Endothelial cell of umbilical vein (primary cell): ENCODE measurements around the gene PLXDC2.

Source experiments
- EZH2 ChIP-seq: IDR thresholded peaks from 2 replicates; pipeline ENCODE4 v1.6.1; 2012; ENCODE audit warnings: borderline replicate concordance, low read depth, mild to moderate bottlenecking, moderate library complexity, low read length, inconsistent platforms; ENCODE audit not compliant: severe bottlenecking
- FOS ChIP-seq: IDR thresholded peaks from 2 replicates; pipeline ENCODE4 v1.6.1; 2011; ENCODE audit warnings: mild to moderate bottlenecking, low read length, moderate library complexity, borderline replicate concordance; ENCODE audit not compliant: insufficient read depth
- GATA2 ChIP-seq: IDR thresholded peaks from 2 replicates; pipeline ENCODE4 v1.7.0; 2011; ENCODE audit warnings: low read depth, mild to moderate bottlenecking, moderate library complexity, mixed read lengths, low read length; ENCODE audit not compliant: insufficient read length, insufficient read depth
- JUN ChIP-seq: IDR thresholded peaks from 2 replicates; pipeline ENCODE4 v1.6.1; 2011; ENCODE audit warnings: borderline replicate concordance, low read depth; ENCODE audit not compliant: insufficient read length, insufficient read depth
- MYC ChIP-seq: IDR thresholded peaks from one replicate; pipeline ENCODE4 v1.6.1; 2011; ENCODE audit warnings: mild to moderate bottlenecking, low read depth, low read length
- POLR2A ChIP-seq: IDR thresholded peaks from 2 replicates; pipeline ENCODE4 v1.6.1; 2012; ENCODE audit warnings: low read depth, mild to moderate bottlenecking, control low read depth, low read length
- POLR2AphosphoS5 ChIP-seq: IDR thresholded peaks from 2 replicates; pipeline ENCODE4 v1.6.1; 2012; ENCODE audit warnings: low read depth, mild to moderate bottlenecking, control low read depth, low read length, moderate library complexity; ENCODE audit not compliant: insufficient read depth
- TF ChIP-seq, protein P1 (sequence below), 2 donors: IDR thresholded peaks; 1 replicate in 1 of 2; 2 replicates in 1 of 2; pipeline ENCODE4 v1.5.1; 2011; ENCODE audit warnings: low read length in 2 of 2, mild to moderate bottlenecking in 2 of 2, moderate library complexity in 2 of 2, control low read depth in 1 of 2, inconsistent platforms in 1 of 2, low read depth in 1 of 2; ENCODE audit not compliant: insufficient read depth in 1 of 2; ENCODE audit errors: extremely low read depth in 1 of 2
- TF ChIP-seq, protein P2 (sequence below): IDR thresholded peaks from 2 replicates; pipeline ENCODE4 v1.6.1; 2011; ENCODE audit not compliant: insufficient read depth, insufficient read length

DNA sequence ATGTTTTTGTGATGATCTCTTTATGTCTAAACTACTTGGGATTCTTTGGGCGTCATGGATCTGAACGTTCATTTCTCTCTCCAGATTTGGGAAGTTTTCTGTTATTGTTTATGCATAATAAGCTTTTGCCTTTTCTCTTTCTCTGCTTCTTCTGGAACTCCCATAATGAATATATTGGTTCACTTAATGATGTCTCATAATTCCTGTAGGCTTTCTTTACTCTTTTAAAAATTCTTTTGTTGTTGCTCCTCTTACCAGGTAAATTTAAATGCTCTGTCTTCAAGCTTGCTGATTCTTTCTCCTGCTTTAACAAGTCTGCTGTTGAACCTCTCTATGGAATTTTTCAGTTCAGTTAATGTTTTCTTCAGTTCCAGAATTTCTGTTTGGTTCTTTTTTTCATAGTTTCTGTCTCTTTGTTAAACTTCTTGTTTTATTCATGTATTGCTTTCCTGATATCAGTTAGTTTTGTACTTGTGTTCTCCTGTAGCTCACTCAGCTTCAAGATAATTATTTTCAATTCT, 317.5 kb downstream of the PLXDC2 start:
- TF ChIP-seq, protein P1, sequence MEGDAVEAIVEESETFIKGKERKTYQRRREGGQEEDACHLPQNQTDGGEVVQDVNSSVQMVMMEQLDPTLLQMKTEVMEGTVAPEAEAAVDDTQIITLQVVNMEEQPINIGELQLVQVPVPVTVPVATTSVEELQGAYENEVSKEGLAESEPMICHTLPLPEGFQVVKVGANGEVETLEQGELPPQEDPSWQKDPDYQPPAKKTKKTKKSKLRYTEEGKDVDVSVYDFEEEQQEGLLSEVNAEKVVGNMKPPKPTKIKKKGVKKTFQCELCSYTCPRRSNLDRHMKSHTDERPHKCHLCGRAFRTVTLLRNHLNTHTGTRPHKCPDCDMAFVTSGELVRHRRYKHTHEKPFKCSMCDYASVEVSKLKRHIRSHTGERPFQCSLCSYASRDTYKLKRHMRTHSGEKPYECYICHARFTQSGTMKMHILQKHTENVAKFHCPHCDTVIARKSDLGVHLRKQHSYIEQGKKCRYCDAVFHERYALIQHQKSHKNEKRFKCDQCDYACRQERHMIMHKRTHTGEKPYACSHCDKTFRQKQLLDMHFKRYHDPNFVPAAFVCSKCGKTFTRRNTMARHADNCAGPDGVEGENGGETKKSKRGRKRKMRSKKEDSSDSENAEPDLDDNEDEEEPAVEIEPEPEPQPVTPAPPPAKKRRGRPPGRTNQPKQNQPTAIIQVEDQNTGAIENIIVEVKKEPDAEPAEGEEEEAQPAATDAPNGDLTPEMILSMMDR (IDR thresholded peaks at IDR 0.05; ENCODE audit: extremely low read depth in 1 of 2, insufficient read depth in 1 of 2, low read depth in 1 of 2, low read length in 2 of 2) = no peak
- TF ChIP-seq EZH2 (no peak), POLR2A (no peak), POLR2AphosphoS5 (no peak), MYC (no peak), GATA2 (no peak), JUN (no peak), FOS (no peak)
- TF ChIP-seq, protein P2, sequence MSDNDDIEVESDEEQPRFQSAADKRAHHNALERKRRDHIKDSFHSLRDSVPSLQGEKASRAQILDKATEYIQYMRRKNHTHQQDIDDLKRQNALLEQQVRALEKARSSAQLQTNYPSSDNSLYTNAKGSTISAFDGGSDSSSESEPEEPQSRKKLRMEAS = no peak
